CD14-positive monocyte (primary cell): ENCODE results near the gene P2RY10. TPM values are rescaled to one million over a fixed set of nuclear protein-coding genes. Genes with fewer than 3 reads are reported as not detected.

Source experiments
- DNase-seq, 3 donors: peaks; one replicate each; pipeline ENCODE4 v3.0.0-alpha.2; 2011 to 2022
- H2AFZ ChIP-seq: 2 replicates; pipeline ENCODE4 v1.6.0; 2012; ENCODE audit warnings: mild to moderate bottlenecking, low read depth, low read length, inconsistent platforms; ENCODE audit not compliant: insufficient read depth, poor library complexity, severe bottlenecking
- H3K27ac ChIP-seq, 2 donors: 1 replicate in 1 of 2; 2 replicates in 1 of 2; pipeline ENCODE4 v1.5.1; 2012 to 2013; ENCODE audit warnings: low read length in 2 of 2, control low read depth in 1 of 2, inconsistent platforms in 1 of 2, low read depth in 1 of 2, mild to moderate bottlenecking in 1 of 2
- H3K27me3 ChIP-seq, 2 donors: one replicate each; pipeline versions ENCODE4 v1.6.0 to v1.6.1; 2011 to 2013; ENCODE audit warnings: low read length in 2 of 2; ENCODE audit not compliant: control insufficient read depth in 2 of 2, insufficient read depth in 2 of 2
- H3K36me3 ChIP-seq, 2 donors: replicated peaks in 1 of 2; 1 replicate in 1 of 2; 2 replicates in 1 of 2; pipeline versions ENCODE4 v1.5.1 to v1.6.1; 2012 to 2013; ENCODE audit warnings: low read length in 2 of 2, control low read depth in 1 of 2, inconsistent platforms in 1 of 2, mild to moderate bottlenecking in 1 of 2; ENCODE audit not compliant: insufficient read depth in 2 of 2, control insufficient read depth in 1 of 2
- H3K4me1 ChIP-seq, 2 donors: 1 replicate in 1 of 2; 2 replicates in 1 of 2; pipeline versions ENCODE4 v1.5.1 to v1.6.1; 2012 to 2013; ENCODE audit warnings: low read length in 2 of 2, control low read depth in 1 of 2, inconsistent platforms in 1 of 2, mild to moderate bottlenecking in 1 of 2, moderate library complexity in 1 of 2; ENCODE audit not compliant: insufficient read depth in 2 of 2, control insufficient read depth in 1 of 2
- H3K4me2 ChIP-seq: replicated peaks from 2 replicates; pipeline ENCODE3; 2012; ENCODE audit warnings: low read length, moderate library complexity, mild to moderate bottlenecking; ENCODE audit not compliant: poor library complexity, severe bottlenecking; ENCODE audit errors: extremely low read depth
- H3K4me3 ChIP-seq, 3 experiments: fragments of 200-600 bp in 1 of 3; sonication (generic) in 1 of 3; replicated peaks in 1 of 3; 1 replicate in 2 of 3; 2 replicates in 1 of 3; pipeline ENCODE4 v1.5.1; 2011 to 2013; ENCODE audit warnings: low read length in 3 of 3, mild to moderate bottlenecking in 3 of 3, control low read depth in 2 of 3, low read depth in 2 of 3, inconsistent platforms in 1 of 3, moderate library complexity in 1 of 3
- H3K79me2 ChIP-seq: 2 replicates; pipeline ENCODE4 v1.6.0; 2012; ENCODE audit warnings: mild to moderate bottlenecking, control low read depth, inconsistent platforms, low read length, moderate library complexity; ENCODE audit not compliant: insufficient read depth
- H3K9ac ChIP-seq: 2 replicates; pipeline ENCODE4 v1.6.0; 2017; ENCODE audit warnings: low read length, mild to moderate bottlenecking; ENCODE audit not compliant: insufficient read depth, poor library complexity, severe bottlenecking
- H3K9me3 ChIP-seq, 2 donors: replicated peaks in 1 of 2; 1 replicate in 1 of 2; 2 replicates in 1 of 2; pipeline versions ENCODE4 v1.5.1 to v1.6.1; 2012 to 2013; ENCODE audit warnings: low read length in 2 of 2, control low read depth in 1 of 2; ENCODE audit not compliant: control insufficient read depth in 1 of 2, insufficient read depth in 1 of 2
- H4K20me1 ChIP-seq: 2 replicates; pipeline ENCODE4 v1.6.0; 2012; ENCODE audit warnings: mild to moderate bottlenecking, low read length, control low read depth, moderate library complexity; ENCODE audit not compliant: insufficient read depth
- H3K27ac Mint-ChIP-seq, 7 donors: one replicate each; pipeline ENCODE4 v1.8.0; 2020; ENCODE audit warnings: mild to moderate bottlenecking in 7 of 7, mixed read lengths in 7 of 7, moderate library complexity in 6 of 7, inconsistent platforms in 2 of 7
- H3K27me3 Mint-ChIP-seq, 3 donors: one replicate each; pipeline ENCODE4 v1.8.0; 2021 to 2022; ENCODE audit warnings: low read depth in 3 of 3, mild to moderate bottlenecking in 3 of 3, mixed read lengths in 3 of 3, moderate library complexity in 3 of 3, inconsistent platforms in 1 of 3
- H3K36me3 Mint-ChIP-seq, 2 donors: one replicate each; pipeline ENCODE4 v1.8.0; 2020; ENCODE audit warnings: mixed read lengths in 2 of 2, inconsistent platforms in 1 of 2, mild to moderate bottlenecking in 1 of 2
- H3K4me1 Mint-ChIP-seq: one replicate; pipeline ENCODE4 v1.8.0; 2020; ENCODE audit warnings: mild to moderate bottlenecking, mixed read lengths
- H3K4me3 Mint-ChIP-seq, 2 donors: one replicate each; pipeline ENCODE4 v1.8.0; 2020; ENCODE audit warnings: mild to moderate bottlenecking in 2 of 2, mixed read lengths in 2 of 2, moderate library complexity in 1 of 2
- H3K9me3 Mint-ChIP-seq, 7 donors: one replicate each; pipeline ENCODE4 v1.8.0; 2020 to 2022; ENCODE audit warnings: mixed read lengths in 7 of 7, mild to moderate bottlenecking in 6 of 7, moderate library complexity in 6 of 7, inconsistent platforms in 2 of 7
- CTCF ChIP-seq: fragments of 200-600 bp; IDR thresholded peaks from one replicate; pipeline ENCODE4 v1.8.0; 2022; ENCODE audit warnings: antibody characterized with exemption, mild to moderate bottlenecking
- WGBS: methylation state at CpG from one replicate; pipeline ENCODE4 v1.1.5; 2013; ENCODE audit warnings: missing lambda C conversion rate; ENCODE audit not compliant: insufficient coverage; 5-methylcytosine and 5-hydroxymethylcytosine counted together
- intact Hi-C, 2 donors: fragments of 100-400 bp; cut with micrococcal nuclease; formaldehyde crosslinking; loops; one replicate each; pipeline versions ENCODE4 v1.15.0 to v1.15.1; 2023
- polyA plus RNA-seq, 3 donors: library from polyadenylated mRNA; depleted of rRNA in 1 of 3; unstranded in 2 of 3; stranded (reverse) in 1 of 3; fragments of 300-500 nt in 2 of 3; fragments of >200 nt in 1 of 3; fragmentation: Illumina TruSeq in 2 of 3; gene quantifications; 1 replicate in 2 of 3; 2 replicates in 1 of 3; pipeline ENCODE4 v1.2.3, GENCODE V29; 2012 to 2021

P2RY10 gene
- polyA plus RNA-seq, 3 donors, result 0.33 to 0.50 (median 0.33) TPM

- Histone ChIP-seq H3K79me2 (no peaks in the 10 kb centered on the region), H3K36me3 (no peaks in the 10 kb centered on the region), H3K4me1 (peaks cover 12 to 21% of the 10 kb centered on the region in 2 donors), H3K4me2 (no peak overlapping the region), H2AFZ (no peak overlapping the region), H3K9ac (no peak overlapping the region), H4K20me1 (no peaks in the 10 kb centered on the region), H3K27ac (no peak overlapping the region), H3K9me3 (no peaks in the 10 kb centered on the region), H3K27me3 (no peaks in the 10 kb centered on the region), H3K4me3 (no peak overlapping the region)
- no peak for TF ChIP-seq CTCF
- intact Hi-C loops, result no loop called here
- H3K4me3 Mint-ChIP-seq, result peak overlapping the region in 1 of 2 donors; percentile 27
- no peaks in the 10 kb centered on the region for H3K36me3 Mint-ChIP-seq
- H3K9me3 Mint-ChIP-seq, result no peaks in the 10 kb centered on the region
- peak overlapping the region in 1 of 7 donors; percentile 85 for H3K27ac Mint-ChIP-seq
- no peaks in the 10 kb centered on the region for H3K27me3 Mint-ChIP-seq
- H3K4me1 Mint-ChIP-seq, result peaks cover 26% of the 10 kb centered on the region
- WGBS, result no CpG with 5 or more reads among the region's 1 CpG
- DNase-seq, result no peak
These were observed 1.2 kb downstream of the P2RY10 start for GRCh38 chrX:78946178-78946931.

- Histone ChIP-seq H3K9ac (no peak overlapping the region), H2AFZ (no peak overlapping the region), H3K4me1 (peaks cover 8 to 16% of the 10 kb centered on the region in 2 donors), H3K79me2 (no peaks in the 10 kb centered on the region), H4K20me1 (no peaks in the 10 kb centered on the region), H3K4me2 (peak overlapping the region; percentile 21), H3K27ac (no peak overlapping the region), H3K9me3 (no peaks in the 10 kb centered on the region), H3K36me3 (no peaks in the 10 kb centered on the region), H3K27me3 (no peaks in the 10 kb centered on the region), H3K4me3 (no peak overlapping the region)
- Mint-ChIP-seq H3K9me3 (no peaks in the 10 kb centered on the region), H3K36me3 (no peaks in the 10 kb centered on the region), H3K27ac (peak overlapping the region in 4 of 7 donors; percentile 9 to 72 (median 50)), H3K4me1 (peaks cover 16% of the 10 kb centered on the region), H3K27me3 (peaks cover 0 to 1% (median 0%) of the 10 kb centered on the region in 3 donors), H3K4me3 (peak overlapping the region; percentile 6 to 68)
- WGBS, result no CpG with 5 or more reads among the region's 3 CpGs
- TF ChIP-seq CTCF, result no peak
- intact Hi-C loops, result no loop called here
- peak in 1 of 3 donors; percentile 4 for DNase-seq
These were observed 5.0 kb downstream of the P2RY10 start for GRCh38 chrX:78950009-78950835.
